ENCODE measurements around the gene NEO1.

GRCh38 chr15:73105064-73105463 lies 52.8 kb downstream of the NEO1 start:
- TF ChIP-seq EZH2 (IDR thresholded peaks at IDR 0.05; ENCODE audit: insufficient read depth, poor library complexity, severe bottlenecking) = no peak
- TF ChIP-seq EZH2phosphoT487 (IDR thresholded peaks at IDR 0.05; ENCODE audit: insufficient read depth, low read depth) = no peak
